IMR-90 (cell line): ENCODE data around the gene HARS1. TPM values are rescaled to one million over a fixed set of nuclear protein-coding genes. Genes with fewer than 3 reads are reported as not detected.

ENCODE experiments used
- ATAC-seq: fragments of 200-7000 bp; cut with Tn5 transposase; 2 replicates; pipeline ENCODE4 v1.9.1; 2020; ENCODE audit warnings: low read depth, mild to moderate bottlenecking, moderate library complexity
- BruUV-seq: library from RNA; stranded (reverse); fragments of 400-500 nt; replicated peaks from 2 replicates; lab custom pipeline; 2021; lab: Mats Ljungman, UMichigan
- CTCF ChIA-PET: fragments of 300-600 bp; formaldehyde crosslinking; extraction: SDS; loops from one replicate; lab custom pipeline; 2021; ENCODE audit warnings: antibody characterized with exemption; lab: Yijun Ruan, JAX
- POLR2A ChIA-PET: fragments of 300-600 bp; sonication (Branson Sonifier 250); formaldehyde crosslinking; loops from one replicate; lab custom pipeline; 2022; ENCODE audit warnings: antibody characterized with exemption; ENCODE audit not compliant: unreplicated experiment; lab: Charles Lee
- DNase-seq: peaks from one replicate; pipeline ENCODE4 v3.0.0; 2013
- H2AFZ ChIP-seq: replicated peaks from 2 replicates; pipeline ENCODE3; 2013; ENCODE audit warnings: low read length, mild to moderate bottlenecking; ENCODE audit not compliant: poor library complexity
- H2AK5ac ChIP-seq: 2 replicates; pipeline ENCODE4 v1.6.1; 2013; ENCODE audit warnings: low read depth, low read length, inconsistent platforms
- H2AK9ac ChIP-seq: replicated peaks from 2 replicates; pipeline ENCODE3; 2013; ENCODE audit warnings: mild to moderate bottlenecking, low read depth, low read length, moderate library complexity; ENCODE audit not compliant: poor library complexity
- H2BK120ac ChIP-seq: 2 replicates; pipeline ENCODE4 v1.6.1; 2013; ENCODE audit warnings: low read depth, low read length, inconsistent platforms
- H2BK15ac ChIP-seq: 3 replicates; pipeline ENCODE4 v1.6.1; 2013; ENCODE audit warnings: low read depth, low read length, inconsistent platforms
- H2BK20ac ChIP-seq: 2 replicates; pipeline ENCODE4 v1.6.1; 2013; ENCODE audit warnings: low read depth, mild to moderate bottlenecking, inconsistent platforms, low read length, moderate library complexity
- H2BK5ac ChIP-seq: 2 replicates; pipeline ENCODE4 v1.6.1; 2013; ENCODE audit warnings: mild to moderate bottlenecking, low read depth, low read length, inconsistent platforms; ENCODE audit not compliant: poor library complexity, severe bottlenecking
- H3K14ac ChIP-seq: replicated peaks from 2 replicates; pipeline ENCODE4 v1.6.1; 2013; ENCODE audit warnings: low read depth, low read length, inconsistent platforms
- H3K18ac ChIP-seq: 2 replicates; pipeline ENCODE4 v1.6.1; 2013; ENCODE audit warnings: low read depth, low read length, control low read depth
- H3K23ac ChIP-seq: 2 replicates; pipeline ENCODE4 v1.6.1; 2013; ENCODE audit warnings: low read depth, low read length, inconsistent platforms
- H3K27ac ChIP-seq: 2 replicates; pipeline ENCODE4 v1.5.1; 2013; ENCODE audit warnings: mild to moderate bottlenecking, control low read depth, low read length; ENCODE audit not compliant: insufficient read depth
- H3K27me3 ChIP-seq: 2 replicates; pipeline ENCODE4 v1.6.1; 2013; ENCODE audit warnings: low read length; ENCODE audit not compliant: control insufficient read depth, insufficient read depth
- H3K36me3 ChIP-seq: 2 replicates; pipeline ENCODE4 v1.6.1; 2013; ENCODE audit warnings: low read length, mixed read lengths; ENCODE audit not compliant: control insufficient read depth, insufficient read depth
- H3K4ac ChIP-seq: 2 replicates; pipeline ENCODE4 v1.6.1; 2013; ENCODE audit warnings: low read depth, low read length, inconsistent platforms
- H3K4me1 ChIP-seq: 2 replicates; pipeline ENCODE4 v1.6.1; 2013; ENCODE audit warnings: low read length, mixed read lengths; ENCODE audit not compliant: control insufficient read depth, insufficient read depth
- H3K4me2 ChIP-seq: 2 replicates; pipeline ENCODE4 v1.6.1; 2013; ENCODE audit warnings: low read depth, mild to moderate bottlenecking, control low read depth, low read length, moderate library complexity
- H3K4me3 ChIP-seq: 2 replicates; pipeline ENCODE4 v1.5.1; 2013; ENCODE audit warnings: low read depth, mild to moderate bottlenecking, control low read depth, low read length, moderate library complexity; ENCODE audit not compliant: insufficient read depth
- H3K56ac ChIP-seq: 2 replicates; pipeline ENCODE4 v1.6.1; 2013; ENCODE audit warnings: low read length, inconsistent platforms; ENCODE audit not compliant: insufficient read depth; ENCODE audit errors: extremely low read depth
- H3K79me1 ChIP-seq, 2 experiments: 2 replicates each; pipeline ENCODE4 v1.6.1; 2013; ENCODE audit warnings: low read length in 2 of 2, inconsistent platforms in 1 of 2, low read depth in 1 of 2
- H3K9ac ChIP-seq: 2 replicates; pipeline ENCODE4 v1.6.1; 2013; ENCODE audit warnings: low read depth, low read length, control low read depth
- H3K9me1 ChIP-seq: 2 replicates; pipeline ENCODE4 v1.6.1; 2013; ENCODE audit warnings: low read length, inconsistent platforms; ENCODE audit not compliant: insufficient read depth
- H3K9me3 ChIP-seq: 2 replicates; pipeline ENCODE4 v1.6.1; 2013; ENCODE audit warnings: low read length; ENCODE audit not compliant: control insufficient read depth, insufficient read depth
- H4K20me1 ChIP-seq: 2 replicates; pipeline ENCODE4 v1.6.1; 2013; ENCODE audit warnings: low read length, inconsistent platforms; ENCODE audit not compliant: insufficient read depth
- H4K5ac ChIP-seq: 2 replicates; pipeline ENCODE4 v1.6.1; 2013; ENCODE audit warnings: mild to moderate bottlenecking, low read depth, low read length, control low read depth
- H4K8ac ChIP-seq, 2 experiments: 2 replicates each; pipeline ENCODE4 v1.6.1; 2013; ENCODE audit warnings: low read depth in 2 of 2, low read length in 2 of 2, control low read depth in 1 of 2, inconsistent platforms in 1 of 2
- H4K91ac ChIP-seq: 2 replicates; pipeline ENCODE4 v1.6.1; 2013; ENCODE audit warnings: low read depth, low read length, inconsistent platforms; ENCODE audit not compliant: insufficient read depth
- BHLHE40 ChIP-seq: fragments of 150-350 bp; IDR thresholded peaks from 2 replicates; pipeline ENCODE4 v1.6.1; 2016; ENCODE audit warnings: mild to moderate bottlenecking, low read depth, low read length
- CEBPB ChIP-seq: IDR thresholded peaks from 2 replicates; pipeline ENCODE4 v1.6.1; 2012; ENCODE audit warnings: low read depth, low read length, improper control_type of control experiment
- CHD1 ChIP-seq: IDR thresholded peaks from 2 replicates; pipeline ENCODE4 v1.6.1; 2012; ENCODE audit warnings: low read depth, low read length, improper control_type of control experiment
- FOS ChIP-seq: fragments of 150-350 bp; IDR thresholded peaks from 2 replicates; pipeline ENCODE4 v1.6.1; 2016; ENCODE audit warnings: low read depth, low read length
- MAFK ChIP-seq: IDR thresholded peaks from 2 replicates; pipeline ENCODE4 v1.6.1; 2012; ENCODE audit warnings: low read depth, low read length, improper control_type of control experiment
- MAZ ChIP-seq: IDR thresholded peaks from 2 replicates; pipeline ENCODE4 v1.6.1; 2012; ENCODE audit warnings: low read depth, mild to moderate bottlenecking, low read length, improper control_type of control experiment, moderate library complexity, borderline replicate concordance
- MXI1 ChIP-seq: IDR thresholded peaks from 2 replicates; pipeline ENCODE4 v1.6.1; 2012; ENCODE audit warnings: low read depth, mild to moderate bottlenecking, low read length, moderate library complexity, borderline replicate concordance
- NFE2L2 ChIP-seq: fragments of 150-350 bp; IDR thresholded peaks from 2 replicates; pipeline ENCODE4 v1.6.1; 2016; ENCODE audit warnings: low read depth, mild to moderate bottlenecking, low read length
- POLR2A ChIP-seq: IDR thresholded peaks from 2 replicates; pipeline ENCODE4 v1.6.1; 2012; ENCODE audit warnings: mild to moderate bottlenecking, low read depth, low read length
- RAD21 ChIP-seq: IDR thresholded peaks from 2 replicates; pipeline ENCODE4 v1.6.1; 2012; ENCODE audit warnings: low read length, improper control_type of control experiment
- RCOR1 ChIP-seq: IDR thresholded peaks from 2 replicates; pipeline ENCODE4 v1.6.1; 2012; ENCODE audit warnings: mild to moderate bottlenecking, low read length, improper control_type of control experiment; ENCODE audit not compliant: insufficient replicate concordance
- RFX5 ChIP-seq: IDR thresholded peaks from 2 replicates; pipeline ENCODE4 v1.8.0; 2012; ENCODE audit warnings: low read depth, mild to moderate bottlenecking, low read length, moderate library complexity
- SMC3 ChIP-seq: fragments of 150-350 bp; IDR thresholded peaks from 2 replicates; pipeline ENCODE4 v1.6.1; 2016; ENCODE audit warnings: low read depth, mild to moderate bottlenecking, antibody characterized with exemption, low read length, moderate library complexity
- WGBS, 2 experiments: methylation state at CpG; one replicate each; pipeline versions ENCODE4 v1.1.5 to v1.1.7; 2013; ENCODE audit warnings: missing lambda C conversion rate in 2 of 2; ENCODE audit not compliant: insufficient read length in 1 of 2; ENCODE audit errors: extremely low coverage in 2 of 2; 5-methylcytosine and 5-hydroxymethylcytosine counted together
- dilution Hi-C: fragments of 300-500 bp; cut with HindIII; formaldehyde crosslinking; loops from one replicate; pipeline ENCODE4 v1.14.3; 2018; ENCODE audit warnings: low sequenced_read_pairs; ENCODE audit not compliant: unreplicated experiment
- in situ Hi-C: fragments of 300-500 bp; cut with MboI; formaldehyde crosslinking; loops from 3 replicates; pipeline ENCODE4 v1.14.3; 2019; ENCODE audit warnings: low sequenced_read_pairs, inconsistent platforms, mixed read lengths
- intact Hi-C: fragments of 100-400 bp; cut with micrococcal nuclease; formaldehyde crosslinking; loops from 2 replicates; pipeline ENCODE4 v1.10.0; 2022
- polyA plus RNA-seq, 3 experiments: library from polyadenylated mRNA; depleted of rRNA; stranded (reverse); fragments of >200 nt; gene quantifications; 2 replicates each; pipeline ENCODE4 v1.2.3, GENCODE V29; 2012; ENCODE audit warnings: low replicate concordance in 1 of 3
- total RNA-seq: library from RNA; depleted of rRNA; stranded (reverse); fragments of >200 nt; gene quantifications from 2 replicates; pipeline ENCODE4 v1.2.3, GENCODE V29; 2012
- TF ChIP-seq, protein P1 (sequence below): fragments of 150-350 bp; IDR thresholded peaks from 2 replicates; pipeline ENCODE4 v1.6.1; 2017; ENCODE audit warnings: mild to moderate bottlenecking, antibody characterized with exemption, low read length, low read depth
- TF ChIP-seq, protein P2 (sequence below): fragments of 150-350 bp; IDR thresholded peaks from 2 replicates; pipeline ENCODE4 v1.6.1; 2016; ENCODE audit warnings: low read depth, mild to moderate bottlenecking, low read length, moderate library complexity, borderline replicate concordance
- TF ChIP-seq, protein P3 (sequence below): conservative IDR thresholded peaks from 2 replicates; pipeline ENCODE4 v1.5.1; 2012; ENCODE audit warnings: mild to moderate bottlenecking, low read depth, low read length, improper control_type of control experiment

HARS1 gene
- total and polyA plus RNA-seq, 2 of the 4 experiments (the other 2 are of a cell fraction) = 97.6 to 141 TPM

DNA sequence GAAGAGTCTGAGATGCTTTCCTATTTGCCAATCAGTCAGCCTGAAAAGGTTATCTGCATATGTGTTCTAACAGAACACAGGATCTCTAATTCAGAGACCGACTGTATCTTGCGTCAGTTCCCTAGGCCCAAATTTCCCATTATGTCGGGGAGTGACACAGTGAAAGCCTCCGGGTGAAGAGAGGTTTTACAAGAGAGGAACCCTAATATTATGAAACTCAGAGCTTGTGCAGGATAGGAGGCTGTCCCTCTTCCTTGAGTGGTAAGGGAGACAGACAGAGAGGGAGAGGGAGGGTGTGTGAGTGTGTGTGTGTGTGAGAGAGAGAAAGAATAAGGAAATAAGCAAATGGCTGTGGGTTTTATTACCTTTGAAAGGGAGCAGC lies 60.1 kb downstream of the HARS1 start:
- H3K36me3 ChIP-seq = no peaks in the 10 kb centered on the region
- H3K4me3 ChIP-seq = no peak overlapping the region
- POLR2A ChIA-PET = interaction anchor here (0.6 kb wide), 1 partner anchor 957 kb away, joined by 9 read pairs; no protein-coding TSS in a partner anchor
- H3K4ac ChIP-seq = no peak overlapping the region
- H2BK15ac ChIP-seq = no peak overlapping the region
- H3K4me1 ChIP-seq = peaks cover 5% of the 10 kb centered on the region; the same call in 1 of the 2 replicates
- CTCF ChIA-PET = no interaction called here
- no TSS peak for BruUV-seq
- H3K27me3 ChIP-seq = peaks cover 16% of the 10 kb centered on the region
- H2AFZ ChIP-seq = no peak overlapping the region
- DNase-seq (no peak), ATAC-seq (no peak)
- H2BK20ac ChIP-seq = no peak overlapping the region
- in situ Hi-C loops (no loop called here), intact Hi-C loops (loop anchor here (10.0 kb wide), 1 partner anchor 386 kb away; no protein-coding TSS in a partner anchor), dilution Hi-C loops (no loop called here)
- H2AK5ac ChIP-seq = no peak overlapping the region
- H4K20me1 ChIP-seq = no peaks in the 10 kb centered on the region
- no peak overlapping the region for H4K5ac ChIP-seq
- H3K23ac ChIP-seq = no peak overlapping the region
- no peaks in the 10 kb centered on the region for H3K79me1 ChIP-seq
- H4K8ac ChIP-seq = no peak overlapping the region
- H4K91ac ChIP-seq = no peak overlapping the region
- H3K18ac ChIP-seq = no peak overlapping the region
- 67% methylated on average over 1 of the region's 4 CpGs; no CpG with 5 or more reads in 1 of the 2 experiments for WGBS, 2 experiments
- H3K4me2 ChIP-seq = no peak overlapping the region
- H2BK5ac ChIP-seq = no peak overlapping the region
- H2BK120ac ChIP-seq = no peak overlapping the region
- H3K56ac ChIP-seq = no peak overlapping the region
- no peak overlapping the region for H3K14ac ChIP-seq
- no peak overlapping the region for H2AK9ac ChIP-seq
- no peaks in the 10 kb centered on the region; the same call in 1 of the 2 replicates for H3K9me3 ChIP-seq
- no peak overlapping the region for H3K9ac ChIP-seq
- no peak for TF ChIP-seq FOS
- no peak for TF ChIP-seq MAFK
- no peak for TF ChIP-seq CEBPB
- no peak for TF ChIP-seq MAZ
- TF ChIP-seq, protein P1, sequence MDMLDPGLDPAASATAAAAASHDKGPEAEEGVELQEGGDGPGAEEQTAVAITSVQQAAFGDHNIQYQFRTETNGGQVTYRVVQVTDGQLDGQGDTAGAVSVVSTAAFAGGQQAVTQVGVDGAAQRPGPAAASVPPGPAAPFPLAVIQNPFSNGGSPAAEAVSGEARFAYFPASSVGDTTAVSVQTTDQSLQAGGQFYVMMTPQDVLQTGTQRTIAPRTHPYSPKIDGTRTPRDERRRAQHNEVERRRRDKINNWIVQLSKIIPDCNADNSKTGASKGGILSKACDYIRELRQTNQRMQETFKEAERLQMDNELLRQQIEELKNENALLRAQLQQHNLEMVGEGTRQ = no peak
- no peak for TF ChIP-seq RCOR1
- no peak for TF ChIP-seq NFE2L2
- no peak for TF ChIP-seq MXI1
- no peak for TF ChIP-seq SMC3
- TF ChIP-seq, protein P2, sequence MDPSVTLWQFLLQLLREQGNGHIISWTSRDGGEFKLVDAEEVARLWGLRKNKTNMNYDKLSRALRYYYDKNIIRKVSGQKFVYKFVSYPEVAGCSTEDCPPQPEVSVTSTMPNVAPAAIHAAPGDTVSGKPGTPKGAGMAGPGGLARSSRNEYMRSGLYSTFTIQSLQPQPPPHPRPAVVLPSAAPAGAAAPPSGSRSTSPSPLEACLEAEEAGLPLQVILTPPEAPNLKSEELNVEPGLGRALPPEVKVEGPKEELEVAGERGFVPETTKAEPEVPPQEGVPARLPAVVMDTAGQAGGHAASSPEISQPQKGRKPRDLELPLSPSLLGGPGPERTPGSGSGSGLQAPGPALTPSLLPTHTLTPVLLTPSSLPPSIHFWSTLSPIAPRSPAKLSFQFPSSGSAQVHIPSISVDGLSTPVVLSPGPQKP = no peak
- no peak for TF ChIP-seq POLR2A
- TF ChIP-seq CHD1 = no peak
- no peak for TF ChIP-seq RAD21
- TF ChIP-seq RFX5 = no peak
- TF ChIP-seq, protein P3, sequence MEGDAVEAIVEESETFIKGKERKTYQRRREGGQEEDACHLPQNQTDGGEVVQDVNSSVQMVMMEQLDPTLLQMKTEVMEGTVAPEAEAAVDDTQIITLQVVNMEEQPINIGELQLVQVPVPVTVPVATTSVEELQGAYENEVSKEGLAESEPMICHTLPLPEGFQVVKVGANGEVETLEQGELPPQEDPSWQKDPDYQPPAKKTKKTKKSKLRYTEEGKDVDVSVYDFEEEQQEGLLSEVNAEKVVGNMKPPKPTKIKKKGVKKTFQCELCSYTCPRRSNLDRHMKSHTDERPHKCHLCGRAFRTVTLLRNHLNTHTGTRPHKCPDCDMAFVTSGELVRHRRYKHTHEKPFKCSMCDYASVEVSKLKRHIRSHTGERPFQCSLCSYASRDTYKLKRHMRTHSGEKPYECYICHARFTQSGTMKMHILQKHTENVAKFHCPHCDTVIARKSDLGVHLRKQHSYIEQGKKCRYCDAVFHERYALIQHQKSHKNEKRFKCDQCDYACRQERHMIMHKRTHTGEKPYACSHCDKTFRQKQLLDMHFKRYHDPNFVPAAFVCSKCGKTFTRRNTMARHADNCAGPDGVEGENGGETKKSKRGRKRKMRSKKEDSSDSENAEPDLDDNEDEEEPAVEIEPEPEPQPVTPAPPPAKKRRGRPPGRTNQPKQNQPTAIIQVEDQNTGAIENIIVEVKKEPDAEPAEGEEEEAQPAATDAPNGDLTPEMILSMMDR = no peak
- TF ChIP-seq BHLHE40 = no peak
- no peak overlapping the region for H3K27ac ChIP-seq
- no peaks in the 10 kb centered on the region for H3K9me1 ChIP-seq
